GM12878 (cell line): Measurements from ENCODE around the gene AKR1C1.
"Not testable (repeated sequence)": the region's sequence is repeated elsewhere in the genome, so short reads cannot be mapped to it uniquely, and the experiment has no call there.

Experiments used
- ATF2 ChIP-seq: IDR thresholded peaks from 2 replicates; pipeline ENCODE4 v1.6.1; 2012; ENCODE audit warnings: low read length, inconsistent platforms
- CTCF ChIP-seq, 3 experiments: IDR thresholded peaks in 2 of 3; conservative IDR thresholded peaks in 1 of 3; 2 replicates each; pipeline ENCODE4 v1.5.1; 2011; ENCODE audit warnings: low read depth in 3 of 3, low read length in 3 of 3, mild to moderate bottlenecking in 3 of 3, control low read depth in 2 of 3, moderate library complexity in 2 of 3, inconsistent platforms in 1 of 3, mixed read lengths in 1 of 3; ENCODE audit not compliant: control insufficient read depth in 2 of 3, insufficient read depth in 1 of 3; ENCODE audit errors: extremely low read depth in 1 of 3
- IRF3 ChIP-seq: fragments of 450-650 bp; IDR thresholded peaks from 2 replicates; pipeline ENCODE4 v1.6.1; 2014; ENCODE audit warnings: mild to moderate bottlenecking
- MXI1 ChIP-seq: fragments of 150-350 bp; IDR thresholded peaks from 2 replicates; pipeline ENCODE4 v1.6.1; 2011; ENCODE audit warnings: low read depth, mild to moderate bottlenecking, inconsistent platforms, low read length, improper control_type of control experiment
- NKRF ChIP-seq: fragments of 450-650 bp; conservative IDR thresholded peaks from 2 replicates; pipeline ENCODE4 v1.6.1; 2017; ENCODE audit warnings: mild to moderate bottlenecking, moderate library complexity
- POLR2A ChIP-seq: IDR thresholded peaks from 2 replicates; pipeline ENCODE4 v1.6.1; 2011; ENCODE audit warnings: low read depth, mild to moderate bottlenecking, low read length
- RCOR1 ChIP-seq: conservative IDR thresholded peaks from 2 replicates; pipeline ENCODE4 v1.6.1; 2012; ENCODE audit warnings: low read depth, low read length, improper control_type of control experiment
- REST ChIP-seq: IDR thresholded peaks from 2 replicates; pipeline ENCODE4 v1.6.1; 2012; ENCODE audit warnings: mild to moderate bottlenecking, low read depth, low read length
- RFX5 ChIP-seq: IDR thresholded peaks from 2 replicates; pipeline ENCODE4 v1.6.1; 2011; ENCODE audit warnings: low read depth, low read length, improper control_type of control experiment
- TCF7 ChIP-seq: IDR thresholded peaks from 2 replicates; pipeline ENCODE4 v1.6.1; 2014; ENCODE audit warnings: antibody characterized with exemption, borderline replicate concordance

- not testable (repeated sequence) for TF ChIP-seq CTCF (IDR thresholded peaks at IDR 0.05 in 2 of 3, conservative IDR thresholded peaks at IDR 0.05 in 1 of 3; ENCODE audit: control insufficient read depth in 2 of 3, extremely low read depth in 1 of 3, insufficient read depth in 1 of 3, low read depth in 3 of 3, low read length in 3 of 3); TCF7; REST; RFX5; POLR2A; RCOR1; IRF3; ATF2; NKRF; MXI1
Observed at GRCh38 chr10:5032444-5032843, 69.2 kb downstream of the AKR1C1 start.
